Stimulated activated CD8-positive, alpha-beta memory T cell treated with anti-CD3 and anti-CD28 coated beads, Interleukin-15, amount 100 ng/mL, for 1 hour (primary cell): ENCODE data around the gene TRIM5.
A peak's percentile ranks its signal among the peaks of the same experiment; 100 is the strongest.

Experiments used
- DNase-seq: peaks from one replicate; pipeline ENCODE4 v3.0.0-alpha.2; 2020; ENCODE audit warnings: low read depth

Gene TRIM5

GRCh38 chr11:5624489-5625279 lies 60.2 kb downstream of the TRIM5 start, which contains the start of gene TRIM34:
TRIM34 (plus strand) TSS chr11:5625001; CDS start chr11:5632332, 7,331 bp downstream.
- peak; percentile 43 for DNase-seq

- DNase-seq, result no peak
Measured at GRCh38 chr11:5622802-5623201, 62.1 kb downstream of the TRIM5 start.

- no peak for DNase-seq
Measured at GRCh38 chr11:5621580-5621979, 63.3 kb downstream of the TRIM5 start.

- DNase-seq, result no peak
Measured at GRCh38 chr11:5620651-5621521, 64.0 kb downstream of the TRIM5 start.

GRCh38 chr11:5618807-5619206 lies 66.1 kb downstream of the TRIM5 start:
- no peak for DNase-seq
